ENCODE results near the gene PALMD. TPM values are rescaled to one million over a fixed set of nuclear protein-coding genes. Genes with fewer than 3 reads are reported as not detected.
A peak's percentile ranks its signal among the peaks of the same experiment; 100 is the strongest.

Gene PALMD
- polyA plus RNA-seq, 2 of the 4 experiments (the other 2 are of a cell fraction), result 0.92 to 3.1 TPM

DNA sequence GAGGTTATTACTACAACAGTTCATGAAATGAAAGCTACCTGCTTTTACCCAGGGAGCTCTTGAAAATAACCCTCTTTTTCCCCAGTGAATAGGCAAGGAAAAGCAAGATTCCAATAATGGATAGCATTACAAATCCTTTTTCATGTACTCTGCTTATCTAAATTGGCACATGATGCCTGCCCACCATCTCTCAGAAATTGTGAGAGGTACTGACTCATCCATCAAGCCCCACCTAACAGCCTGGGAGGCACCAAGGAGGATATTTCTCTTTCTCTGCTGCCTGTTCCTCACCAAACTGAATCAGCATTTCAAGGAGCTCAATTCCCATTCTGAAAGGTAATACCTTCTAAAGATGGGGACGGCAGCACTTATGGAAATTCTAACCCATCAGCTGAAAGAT lies 34.4 kb downstream of the PALMD start:
- ChIA-PET POLR2A (no interaction called here), CTCF (interaction anchor here (1.0 to 1.5 kb wide), 2 partner anchors 12 to 198 kb away, joined by 3 read pairs; no protein-coding TSS in a partner anchor)
- Histone ChIP-seq H3K4me2 (no peak overlapping the region), H3K4me3 (no peak overlapping the region), H3K9me3 (no peaks in the 10 kb centered on the region), H3K4me1 (peaks cover 9% of the 10 kb centered on the region; the same call in 1 of the 3 replicates), H3K27ac (no peak overlapping the region)
- WGBS (ENCODE audit: missing lambda C conversion rate), result 55% methylated on average over 1 of the region's 1 CpG
- no peak for FAIRE-seq
- TF ChIP-seq KDM5A (IDR thresholded peaks at IDR 0.05) (no peak), ZSCAN20 (CRISPR knock-in tag; IDR thresholded peaks at IDR 0.05) (no peak), HMGXB4 (CRISPR knock-in tag; IDR thresholded peaks at IDR 0.05; ENCODE audit: borderline replicate concordance) (no peak), TP53 (CRISPR knock-in tag; IDR thresholded peaks at IDR 0.05) (no peak), ZFP36 (IDR thresholded peaks at IDR 0.05; ENCODE audit: borderline replicate concordance, partially characterized antibody) (no peak), ATOH8 (CRISPR knock-in tag; IDR thresholded peaks at IDR 0.05; ENCODE audit: low read depth) (no peak)
- no peak for ATAC-seq
- no peak for DNase-seq (ENCODE audit: low read depth in 1 of 2, low spot score in 1 of 2)

- H3K4me2 ChIP-seq, result no peak overlapping the region
- no peaks in the 10 kb centered on the region for H3K9me3 ChIP-seq
- no peak overlapping the region for H3K4me3 ChIP-seq
- ChIA-PET CTCF (no interaction called here), POLR2A (no interaction called here)
- ATAC-seq (peak in 1 of 2 experiments; percentile 60; a peak in 3 of 6 replicates), FAIRE-seq (no peak), DNase-seq (ENCODE audit: low read depth in 1 of 2, low spot score in 1 of 2) (no peak)
- TF ChIP-seq RAD21 (conservative IDR thresholded peaks at IDR 0.05 in 1 of 2, IDR thresholded peaks at IDR 0.05 in 1 of 2) (0 out of 5 replicates have a peak, but pooled peaks of 1 of the 2 experiments have one; percentile 5), BHLHE40 (IDR thresholded peaks at IDR 0.05; ENCODE audit: low read depth, low read length) (no peak), CBX8 (IDR thresholded peaks at IDR 0.05) (no peak), ZNF302 (CRISPR knock-in tag; IDR thresholded peaks at IDR 0.05) (no peak), BCL3 (IDR thresholded peaks at IDR 0.05) (no peak)
- H3K4me1 ChIP-seq, result peaks cover 15% of the 10 kb centered on the region; the same call in 2 of the 3 replicates
- whole genome bisulfite sequencing (ENCODE audit: missing lambda C conversion rate), result 64% methylated on average over 3 of the region's 3 CpGs
- 0 out of 6 replicates have a peak overlapping the region, but pooled peaks of 1 of the 2 experiments have one; percentile 39 for H3K27ac ChIP-seq
Measured at GRCh38 chr1:99681583-99681982, 35.7 kb downstream of the PALMD start.

- no peak for TF ChIP-seq HOXA7 (CRISPR knock-in tag; IDR thresholded peaks at IDR 0.05)
- no peak for TF ChIP-seq MYC (IDR thresholded peaks at IDR 0.05; ENCODE audit: borderline replicate concordance, low read length)
- TF ChIP-seq, protein P1, sequence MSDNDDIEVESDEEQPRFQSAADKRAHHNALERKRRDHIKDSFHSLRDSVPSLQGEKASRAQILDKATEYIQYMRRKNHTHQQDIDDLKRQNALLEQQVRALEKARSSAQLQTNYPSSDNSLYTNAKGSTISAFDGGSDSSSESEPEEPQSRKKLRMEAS (IDR thresholded peaks at IDR 0.05), result no peak
- TF ChIP-seq PHF8 (IDR thresholded peaks at IDR 0.05; ENCODE audit: borderline replicate concordance, low read depth), result no peak
- H3K27ac ChIP-seq, result no peak overlapping the region
- no peak; a peak in 1 of 6 replicates for ATAC-seq
- POLR2A ChIA-PET, result no interaction called here
- no peak for FAIRE-seq
- DNase-seq (ENCODE audit: low read depth in 1 of 2, low spot score in 1 of 2), result peak; percentile 4 to 21
- no peak overlapping the region for H3K4me3 ChIP-seq
- WGBS (ENCODE audit: missing lambda C conversion rate), result 28% methylated on average over 4 of the region's 4 CpGs
- no peaks in the 10 kb centered on the region for H3K9me3 ChIP-seq
- peaks cover 15% of the 10 kb centered on the region; the same call in 2 of the 3 replicates for H3K4me1 ChIP-seq
- H3K4me2 ChIP-seq, result 0 out of 3 replicates have a peak overlapping the region, but pooled peaks have one; percentile 1
- CTCF ChIA-PET, result no interaction called here
Measured at GRCh38 chr1:99682291-99682751, 36.4 kb downstream of the PALMD start.

Data from A549 (cell line).